HG03439 (cell line): ENCODE measurements around the gene BAG5.

Experiments
- ATAC-seq: cut with Tn5 transposase; IDR thresholded peaks from one replicate; pipeline ENCODE4 v1.9.1; 2021; ENCODE audit warnings: mild to moderate bottlenecking, moderate library complexity; ENCODE audit not compliant: unreplicated experiment

Gene BAG5

GRCh38 chr14:103535891-103536565 is 26.4 kb downstream of the BAG5 start:
- no peak for ATAC-seq

GRCh38 chr14:103535081-103535890 is 27.2 kb downstream of the BAG5 start:
- ATAC-seq = no peak

- ATAC-seq = no peak
Measured at GRCh38 chr14:103534576-103535061, 27.8 kb downstream of the BAG5 start.

- no peak for ATAC-seq
Measured at GRCh38 chr14:103533999-103534575, 28.4 kb downstream of the BAG5 start.

GRCh38 chr14:103533137-103533998 is 29.1 kb downstream of the BAG5 start:
- ATAC-seq = no peak

GRCh38 chr14:103532216-103533136 is 30.0 kb downstream of the BAG5 start:
- ATAC-seq = no peak

- no peak for ATAC-seq
Measured at GRCh38 chr14:103531421-103532215, 30.8 kb downstream of the BAG5 start.

GRCh38 chr14:103530831-103531230 is 31.6 kb downstream of the BAG5 start:
- no peak for ATAC-seq

GRCh38 chr14:103530390-103530789 is 32.1 kb downstream of the BAG5 start:
- no peak for ATAC-seq

GRCh38 chr14:103529383-103530365 is 32.8 kb downstream of the BAG5 start:
- ATAC-seq = no peak

- ATAC-seq = peak; percentile 48
Measured at GRCh38 chr14:103528587-103529382, 33.7 kb downstream of the BAG5 start, which contains the start of gene TRMT61A. TSS of gene TRMT61A (plus strand) at chr14:103529196. CDS start at chr14:103529979, 783 bp downstream.

- no peak for ATAC-seq
Measured at GRCh38 chr14:103528146-103528586, 34.3 kb downstream of the BAG5 start.

- no peak for ATAC-seq
Measured at GRCh38 chr14:103527408-103528145, 34.9 kb downstream of the BAG5 start.

GRCh38 chr14:103526914-103527248 is 35.6 kb downstream of the BAG5 start:
- ATAC-seq = no peak

- no peak for ATAC-seq
Measured at GRCh38 chr14:103526247-103526913, 36.1 kb downstream of the BAG5 start.
